GM12878 (cell line): ENCODE data around the gene P2RX6. TPM values are rescaled to one million over a fixed set of nuclear protein-coding genes. Genes with fewer than 3 reads are reported as not detected.

Experiments
- ATAC-seq: fragments of 200-7000 bp; cut with Tn5 transposase; 3 replicates; pipeline ENCODE4 v1.9.1; 2020; ENCODE audit warnings: mild to moderate bottlenecking, moderate library complexity
- BruUV-seq: library from RNA; stranded (reverse); fragments of 400-500 nt; replicated peaks from 2 replicates; lab custom pipeline; 2021; lab: Mats Ljungman, UMichigan
- CTCF ChIA-PET: fragments of 300-600 bp; sonication (Branson Sonifier 250); formaldehyde crosslinking; extraction: SDS; loops from one replicate; lab custom pipeline; 2021; ENCODE audit warnings: inconsistent platforms; lab: Yijun Ruan, JAX
- POLR2A ChIA-PET: fragments of 350-600 bp; formaldehyde crosslinking; extraction: SDS; loops from one replicate; lab custom pipeline; 2021; ENCODE audit warnings: inconsistent platforms; lab: Charles Lee
- RAD21 ChIA-PET: fragments of 300-600 bp; sonication (Branson Sonifier 250); formaldehyde crosslinking; loops from one replicate; lab custom pipeline; 2023; ENCODE audit warnings: antibody characterized with exemption; ENCODE audit not compliant: unreplicated experiment; lab: Charles Lee
- SMC1A ChIA-PET: fragments of 300-600 bp; sonication (Branson Sonifier 250); formaldehyde crosslinking; loops from one replicate; lab custom pipeline; 2023; ENCODE audit not compliant: unreplicated experiment, uncharacterized antibody; lab: Charles Lee
- DNase-seq: peaks from one replicate; pipeline ENCODE4 v3.0.0-alpha.2; 2011; ENCODE audit warnings: low read depth, low spot score
- FAIRE-seq: peaks from 3 replicates; lab custom pipeline; 2011; peaks lifted over from hg19 to GRCh38; lab: Jason Lieb, UNC
- H2AFZ ChIP-seq: 2 replicates; pipeline ENCODE4 v1.6.0; 2011; ENCODE audit warnings: low read depth, low read length, control low read depth; ENCODE audit not compliant: control insufficient read depth
- H3K27ac ChIP-seq: 2 replicates; pipeline ENCODE4 v1.5.1; 2011; ENCODE audit warnings: control low read depth; ENCODE audit not compliant: control insufficient read depth, insufficient read depth
- H3K27me3 ChIP-seq, 2 experiments: replicated peaks in 1 of 2; 2 replicates each; pipeline versions ENCODE4 v1.6.0 to v1.6.1; 2011; ENCODE audit warnings: low read length in 1 of 2; ENCODE audit not compliant: control insufficient read depth in 2 of 2, insufficient read depth in 2 of 2
- H3K36me3 ChIP-seq, 2 experiments: 2 replicates each; pipeline ENCODE4 v1.5.1; 2011; ENCODE audit warnings: low read length in 1 of 2; ENCODE audit not compliant: control insufficient read depth in 2 of 2, insufficient read depth in 2 of 2
- H3K4me1 ChIP-seq: 2 replicates; pipeline ENCODE4 v1.6.1; 2011; ENCODE audit warnings: mild to moderate bottlenecking, low read length, moderate library complexity, mixed read lengths; ENCODE audit not compliant: control insufficient read depth, insufficient read depth
- H3K4me2 ChIP-seq: 2 replicates; pipeline ENCODE4 v1.6.0; 2011; ENCODE audit warnings: control low read depth; ENCODE audit not compliant: control insufficient read depth, insufficient read depth
- H3K4me3 ChIP-seq: fragments of 200-600 bp; sonication (generic); 2 replicates; pipeline ENCODE4 v1.5.1; 2016
- H3K79me2 ChIP-seq: 2 replicates; pipeline ENCODE4 v1.6.0; 2011; ENCODE audit warnings: low read length; ENCODE audit not compliant: control insufficient read depth, insufficient read depth
- H3K9ac ChIP-seq: 2 replicates; pipeline ENCODE4 v1.8.0; 2011; ENCODE audit warnings: low read length, control low read depth, mixed read lengths; ENCODE audit not compliant: control insufficient read depth, insufficient read depth
- H3K9me3 ChIP-seq: replicated peaks from 3 replicates; pipeline ENCODE4 v1.5.1; 2011; ENCODE audit warnings: mild to moderate bottlenecking, low read length; ENCODE audit not compliant: control insufficient read depth, insufficient read depth
- H4K20me1 ChIP-seq: 2 replicates; pipeline ENCODE4 v1.6.0; 2011; ENCODE audit not compliant: control insufficient read depth, insufficient read depth
- CBX3 ChIP-seq: fragments of 200-600 bp; sonication (generic); IDR thresholded peaks from 2 replicates; pipeline ENCODE4 v1.6.1; 2016; ENCODE audit warnings: low read depth, borderline replicate concordance
- CHD2 ChIP-seq: IDR thresholded peaks from 2 replicates; pipeline ENCODE4 v1.6.1; 2011; ENCODE audit warnings: low read depth, low read length, improper control_type of control experiment, borderline replicate concordance
- FOXK2 ChIP-seq: fragments of 450-650 bp; IDR thresholded peaks from 2 replicates; pipeline ENCODE4 v1.6.1; 2017; ENCODE audit warnings: mild to moderate bottlenecking, moderate library complexity
- HSF1 ChIP-seq: fragments of 150-350 bp; IDR thresholded peaks from 2 replicates; pipeline ENCODE4 v1.6.1; 2014; ENCODE audit warnings: mild to moderate bottlenecking, low read depth, low read length
- IKZF2 ChIP-seq, 2 experiments: fragments of 450-650 bp; IDR thresholded peaks; 2 replicates each; pipeline ENCODE4 v1.6.1; 2017; ENCODE audit warnings: mild to moderate bottlenecking in 2 of 2, moderate library complexity in 2 of 2
- IRF3 ChIP-seq: fragments of 450-650 bp; IDR thresholded peaks from 2 replicates; pipeline ENCODE4 v1.6.1; 2014; ENCODE audit warnings: mild to moderate bottlenecking
- KDM1A ChIP-seq: fragments of 200-600 bp; sonication (generic); IDR thresholded peaks from 2 replicates; pipeline ENCODE4 v1.6.1; 2016; ENCODE audit warnings: borderline replicate concordance
- SPI1 ChIP-seq: IDR thresholded peaks from 2 replicates; pipeline ENCODE4 v1.6.1; 2011; ENCODE audit warnings: low read depth, mild to moderate bottlenecking, low read length, moderate library complexity, borderline replicate concordance; ENCODE audit not compliant: insufficient read depth
- TAF1 ChIP-seq: IDR thresholded peaks from 2 replicates; pipeline ENCODE4 v1.6.1; 2011; ENCODE audit warnings: mild to moderate bottlenecking, low read depth, low read length, borderline replicate concordance
- ZNF384 ChIP-seq: IDR thresholded peaks from 2 replicates; pipeline ENCODE4 v1.6.1; 2012; ENCODE audit warnings: low read depth, mild to moderate bottlenecking, low read length, improper control_type of control experiment, borderline replicate concordance
- WGBS: methylation state at CpG from one replicate; pipeline ENCODE4 v1.1.6; 2016; ENCODE audit warnings: low lambda C conversion rate; ENCODE audit not compliant: insufficient replicate concordance, insufficient coverage; ENCODE audit errors: missing lambda C conversion rate; 5-methylcytosine and 5-hydroxymethylcytosine counted together
- in situ Hi-C: fragments of 300-500 bp; cut with MboI; formaldehyde crosslinking; loops from 9 replicates; pipeline ENCODE4 v1.14.3; 2018; ENCODE audit warnings: mixed read lengths
- intact Hi-C: fragments of 100-400 bp; cut with micrococcal nuclease; formaldehyde crosslinking; loops from one replicate; pipeline ENCODE4 v1.14.2; 2022; ENCODE audit not compliant: unreplicated experiment
- polyA plus RNA-seq, 11 experiments: library from polyadenylated mRNA; depleted of rRNA in 4 of 11; unstranded in 6 of 11; stranded (reverse) in 5 of 11; fragments of >200 nt; fragmentation: Nextera tagmentation in 4 of 11; fragmentation: Illumina TruSeq in 1 of 11; extraction: Ambion mirVana in 4 of 11; extraction: Trizol in 1 of 11; gene quantifications; 1 replicate in 1 of 11; 2 replicates in 10 of 11; pipeline versions ENCODE4 v1.2.1 to v1.2.3, GENCODE V29; 2011 to 2016; ENCODE audit warnings: inconsistent platforms in 2 of 11, missing spikeins in 2 of 11, low read depth in 1 of 11
- total RNA-seq, 4 experiments: library from RNA; depleted of rRNA in 3 of 4; stranded (reverse); fragments of >200 nt in 3 of 4; fragmentation: Illumina TruSeq in 1 of 4; extraction: Trizol in 1 of 4; gene quantifications; 2 replicates each; pipeline versions ENCODE4 v1.2.1 to v1.2.3, GENCODE V29; 2013 to 2021
- TF ChIP-seq, protein P1 (sequence below): fragments of 450-650 bp; formaldehyde crosslinking; IDR thresholded peaks from 2 replicates; pipeline ENCODE4 v1.4.0; 2020; ENCODE audit warnings: mild to moderate bottlenecking, moderate library complexity

P2RX6 gene
- total and polyA plus RNA-seq, 10 of the 15 experiments (the other 5 are each of a cell fraction or from before 2014, with no cell fraction given), result 0.03 to 0.21 (median 0.07) TPM; not detected in 5

DNA sequence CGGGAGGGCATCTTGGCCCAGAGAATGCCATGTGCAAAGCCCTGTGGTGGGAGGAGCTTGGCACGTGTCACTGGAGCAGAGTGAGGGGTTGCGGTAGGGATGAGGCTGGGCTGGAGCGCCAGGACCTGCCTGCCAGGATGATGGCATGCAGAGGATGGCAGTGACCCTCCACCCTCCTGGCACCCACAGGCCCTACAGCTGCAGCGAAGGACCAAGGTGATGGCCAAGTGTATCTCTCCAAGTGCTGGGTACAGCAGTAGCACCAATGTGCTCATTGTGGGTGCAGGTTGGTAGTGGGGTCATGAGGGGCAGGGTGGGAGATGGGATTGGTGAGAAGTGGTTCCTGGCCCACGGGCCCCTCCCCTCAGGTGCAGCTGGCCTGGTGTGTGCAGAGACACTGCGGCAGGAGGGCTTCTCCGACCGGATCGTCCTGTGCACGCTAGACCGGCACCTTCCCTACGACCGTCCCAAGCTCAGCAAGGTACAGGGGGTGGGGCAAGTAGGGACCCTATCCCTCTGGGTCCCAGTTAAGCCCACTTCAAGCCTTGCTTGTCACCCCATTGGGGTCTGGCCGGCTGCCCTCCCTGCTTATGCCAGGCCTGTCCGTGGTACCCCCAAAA, 40.5 kb upstream of the P2RX6 start:
- CTCF ChIA-PET, result no interaction called here

GRCh38 chr22:20975541-20976290, 39.2 kb upstream of the P2RX6 start:
- FAIRE-seq (no peak), ATAC-seq (no peak), DNase-seq (no peak)
- intact Hi-C loops, result no loop called here
- POLR2A ChIA-PET, result no interaction called here
- SMC1A ChIA-PET, result no interaction called here
- RAD21 ChIA-PET, result no interaction called here
- no peak overlapping the region for H3K4me2 ChIP-seq
- no peaks in the 10 kb centered on the region for H3K79me2 ChIP-seq
- H3K4me3 ChIP-seq, result no peak overlapping the region
- no peak overlapping the region for H3K9ac ChIP-seq
- in situ Hi-C loops, result no loop called here
- H4K20me1 ChIP-seq, result no peaks in the 10 kb centered on the region
- H2AFZ ChIP-seq, result no peak overlapping the region
- H3K27me3 ChIP-seq, result no peaks in the 10 kb centered on the region
- H3K9me3 ChIP-seq, result peaks cover 6% of the 10 kb centered on the region; the same call in 2 of the 3 replicates
- WGBS, result 36% methylated on average over 14 of the region's 14 CpGs
- no peaks in the 10 kb centered on the region for H3K4me1 ChIP-seq
- no peaks in the 10 kb centered on the region for H3K36me3 ChIP-seq
- BruUV-seq, result no TSS peak
- H3K27ac ChIP-seq, result no peak overlapping the region
- CTCF ChIA-PET, result no interaction called here
- TF ChIP-seq HSF1 (no peak), IRF3 (no peak), CHD2 (no peak), SPI1 (no peak), TAF1 (no peak), FOXK2 (no peak)
- TF ChIP-seq, protein P1, sequence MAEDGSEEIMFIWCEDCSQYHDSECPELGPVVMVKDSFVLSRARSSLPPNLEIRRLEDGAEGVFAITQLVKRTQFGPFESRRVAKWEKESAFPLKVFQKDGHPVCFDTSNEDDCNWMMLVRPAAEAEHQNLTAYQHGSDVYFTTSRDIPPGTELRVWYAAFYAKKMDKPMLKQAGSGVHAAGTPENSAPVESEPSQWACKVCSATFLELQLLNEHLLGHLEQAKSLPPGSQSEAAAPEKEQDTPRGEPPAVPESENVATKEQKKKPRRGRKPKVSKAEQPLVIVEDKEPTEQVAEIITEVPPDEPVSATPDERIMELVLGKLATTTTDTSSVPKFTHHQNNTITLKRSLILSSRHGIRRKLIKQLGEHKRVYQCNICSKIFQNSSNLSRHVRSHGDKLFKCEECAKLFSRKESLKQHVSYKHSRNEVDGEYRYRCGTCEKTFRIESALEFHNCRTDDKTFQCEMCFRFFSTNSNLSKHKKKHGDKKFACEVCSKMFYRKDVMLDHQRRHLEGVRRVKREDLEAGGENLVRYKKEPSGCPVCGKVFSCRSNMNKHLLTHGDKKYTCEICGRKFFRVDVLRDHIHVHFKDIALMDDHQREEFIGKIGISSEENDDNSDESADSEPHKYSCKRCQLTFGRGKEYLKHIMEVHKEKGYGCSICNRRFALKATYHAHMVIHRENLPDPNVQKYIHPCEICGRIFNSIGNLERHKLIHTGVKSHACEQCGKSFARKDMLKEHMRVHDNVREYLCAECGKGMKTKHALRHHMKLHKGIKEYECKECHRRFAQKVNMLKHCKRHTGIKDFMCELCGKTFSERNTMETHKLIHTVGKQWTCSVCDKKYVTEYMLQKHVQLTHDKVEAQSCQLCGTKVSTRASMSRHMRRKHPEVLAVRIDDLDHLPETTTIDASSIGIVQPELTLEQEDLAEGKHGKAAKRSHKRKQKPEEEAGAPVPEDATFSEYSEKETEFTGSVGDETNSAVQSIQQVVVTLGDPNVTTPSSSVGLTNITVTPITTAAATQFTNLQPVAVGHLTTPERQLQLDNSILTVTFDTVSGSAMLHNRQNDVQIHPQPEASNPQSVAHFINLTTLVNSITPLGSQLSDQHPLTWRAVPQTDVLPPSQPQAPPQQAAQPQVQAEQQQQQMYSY (CRISPR knock-in tag), result no peak

More for the DNA sequence above, 40.5 kb upstream of the P2RX6 start:
- intact Hi-C loops (no loop called here), in situ Hi-C loops (no loop called here)
- Histone ChIP-seq H3K4me3 (no peak overlapping the region), H4K20me1 (no peaks in the 10 kb centered on the region), H2AFZ (no peak overlapping the region), H3K27me3 (no peaks in the 10 kb centered on the region), H3K4me2 (no peak overlapping the region), H3K27ac (no peak overlapping the region), H3K79me2 (no peaks in the 10 kb centered on the region), H3K4me1 (no peaks in the 10 kb centered on the region), H3K9me3 (peaks cover 6% of the 10 kb centered on the region; the same call in 2 of the 3 replicates), H3K9ac (no peak overlapping the region), H3K36me3 (no peaks in the 10 kb centered on the region)
- no TSS peak for BruUV-seq
- FAIRE-seq (no peak), ATAC-seq (no peak), DNase-seq (no peak)
- ChIA-PET SMC1A (no interaction called here), POLR2A (no interaction called here), RAD21 (no interaction called here)
- no peak for TF ChIP-seq KDM1A
- no peak for TF ChIP-seq IKZF2 (IDR thresholded peaks at IDR 0.05)
- TF ChIP-seq CBX3, result no peak
- no peak for TF ChIP-seq ZNF384
- WGBS, result 63% methylated on average over 16 of the region's 16 CpGs
